HG03442 (cell line): ENCODE measurements around the gene BCAP31.
"Not testable (repeated sequence)": the region's sequence is repeated elsewhere in the genome, so short reads cannot be mapped to it uniquely, and the experiment has no call there.

ENCODE experiments used
- ATAC-seq: cut with Tn5 transposase; IDR thresholded peaks from one replicate; pipeline ENCODE4 v1.9.1; 2021; ENCODE audit warnings: mild to moderate bottlenecking, moderate library complexity; ENCODE audit not compliant: unreplicated experiment

Gene BCAP31

GRCh38 chrX:153736071-153736820, 12.1 kb upstream of the BCAP31 start:
- ATAC-seq = no peak

GRCh38 chrX:153735274-153735673, 11.1 kb upstream of the BCAP31 start:
- no peak for ATAC-seq

DNA sequence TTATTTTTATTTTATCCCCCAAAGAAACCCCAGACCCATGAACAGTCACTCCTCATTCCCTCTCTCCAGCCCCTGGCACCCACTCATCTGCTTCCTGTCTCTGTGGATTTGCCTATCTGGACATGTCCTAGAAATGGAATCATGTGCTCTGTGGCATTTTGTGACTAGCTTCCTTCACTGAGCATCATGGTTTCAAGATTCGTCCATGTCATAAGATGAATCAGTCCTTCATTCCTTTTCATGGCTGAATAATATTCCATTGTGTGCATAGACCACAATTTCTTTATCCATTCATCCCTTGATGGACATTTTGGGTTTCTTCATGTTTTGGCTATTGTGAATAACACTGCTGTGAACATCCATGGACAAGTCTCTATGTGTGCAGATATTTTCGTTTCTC, 10.7 kb upstream of the BCAP31 start:
- no peak for ATAC-seq

GRCh38 chrX:153733651-153734240, 9.6 kb upstream of the BCAP31 start:
- ATAC-seq = no peak

DNA sequence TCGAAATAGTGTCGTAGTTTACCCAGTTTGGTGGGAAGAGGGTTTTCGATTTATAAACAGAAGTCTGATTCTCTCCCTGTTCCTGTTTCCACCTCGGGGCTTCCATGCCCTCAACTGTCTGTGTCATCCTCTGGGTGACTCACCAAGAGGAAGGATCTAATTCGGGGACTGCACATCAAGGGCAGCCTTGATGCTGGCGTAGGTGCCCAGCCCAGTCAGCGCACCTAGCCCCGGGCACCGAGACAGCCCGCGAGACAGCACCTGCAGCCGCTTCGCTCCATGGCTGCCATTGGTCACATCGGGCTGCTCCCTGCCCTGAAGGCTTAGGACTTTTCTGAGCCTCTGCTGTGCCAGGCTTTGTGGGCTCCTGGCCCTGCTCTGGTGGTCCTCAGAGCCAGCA, 8.2 kb upstream of the BCAP31 start:
- no peak for ATAC-seq

DNA sequence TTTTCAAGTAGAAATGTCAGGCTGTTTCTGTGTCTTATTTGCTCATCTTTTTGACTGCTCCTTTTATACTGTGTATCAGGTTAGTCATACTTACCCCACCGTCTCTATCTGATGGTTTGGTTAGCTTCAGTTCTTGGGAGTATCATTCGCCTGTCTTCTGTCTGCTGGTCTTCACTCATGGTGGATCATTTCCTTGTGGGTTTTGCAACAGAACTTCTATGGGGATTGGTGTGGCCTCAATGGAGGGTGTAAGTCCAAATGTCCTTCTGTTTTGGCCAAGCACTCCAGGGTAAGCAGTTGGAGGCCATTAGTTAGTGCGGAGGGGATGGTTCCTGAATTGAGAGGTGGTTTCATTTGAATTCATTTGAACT, 7.6 kb upstream of the BCAP31 start:
- ATAC-seq = no peak

DNA sequence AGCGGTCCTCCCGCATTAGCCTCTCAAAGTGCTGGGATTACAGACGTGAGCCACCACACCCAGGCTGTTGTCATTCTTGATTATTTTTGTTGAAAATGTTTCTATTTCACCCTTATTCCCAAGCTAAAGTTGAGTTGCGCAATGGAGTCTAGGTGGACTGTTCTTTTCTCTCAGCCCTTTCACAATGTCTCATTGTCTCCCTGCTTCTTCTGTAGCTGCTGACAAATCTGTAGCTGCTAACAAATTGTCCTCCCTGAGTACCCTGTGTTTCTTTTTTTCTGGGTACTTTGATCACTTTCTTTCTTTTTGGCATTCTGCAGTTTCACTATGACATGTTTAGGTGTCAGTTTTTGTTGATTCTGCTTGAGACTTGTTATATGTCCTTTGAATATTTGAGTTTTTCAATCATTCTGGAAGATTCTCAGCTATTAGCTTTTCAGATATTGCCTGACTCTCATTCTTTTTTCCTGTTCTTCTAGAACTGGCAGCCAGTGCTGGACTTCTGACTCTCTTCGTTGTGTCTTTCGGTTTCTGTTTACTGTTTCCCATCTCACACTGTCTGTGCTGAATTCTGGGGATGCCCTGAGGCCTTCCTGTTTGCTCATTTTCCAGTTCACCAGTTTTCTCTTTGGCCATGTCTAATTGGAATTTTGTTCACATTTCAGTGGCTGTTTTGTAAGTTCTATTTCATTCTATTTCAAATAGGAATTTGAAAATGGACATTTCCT, 7.1 kb upstream of the BCAP31 start:
- ATAC-seq = no peak

- not testable (repeated sequence) for ATAC-seq
These were observed 5.9 kb upstream of the BCAP31 start for GRCh38 chrX:153730115-153730514.

DNA sequence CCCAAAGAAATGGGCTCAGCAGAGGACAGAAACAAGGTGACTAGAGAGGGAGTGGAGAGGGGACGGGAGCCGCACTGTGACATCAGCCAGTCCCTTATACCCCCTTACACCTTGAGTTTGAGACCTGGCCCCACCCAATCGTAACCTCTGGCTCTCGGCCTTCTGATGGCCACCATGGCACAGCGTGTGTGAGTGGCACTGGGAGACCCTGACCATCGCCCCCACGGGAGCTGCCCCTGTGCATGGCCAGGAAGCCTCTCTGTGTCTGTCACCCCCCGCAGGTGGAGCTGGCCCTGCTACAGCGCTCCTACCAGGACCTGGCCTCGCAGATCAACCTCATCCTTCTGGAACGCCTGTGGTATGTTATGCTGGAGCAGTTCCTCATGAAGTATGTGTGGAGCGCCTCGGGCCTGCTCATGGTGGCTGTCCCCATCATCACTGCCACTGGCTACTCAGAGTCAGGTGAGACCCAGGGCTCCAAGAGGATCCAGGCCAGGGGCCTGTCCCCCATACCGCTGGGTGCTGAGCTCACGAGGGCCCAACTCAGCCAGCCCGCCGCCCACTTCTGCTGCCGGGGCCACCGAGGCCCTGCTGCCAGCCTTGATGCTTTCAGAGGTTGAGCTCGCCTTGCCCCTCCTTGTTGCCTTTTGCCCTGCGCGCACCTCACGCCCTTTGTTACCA, 4.9 kb upstream of the BCAP31 start:
- ATAC-seq = no peak

GRCh38 chrX:153728095-153728494, 3.9 kb upstream of the BCAP31 start:
- ATAC-seq = no peak

DNA sequence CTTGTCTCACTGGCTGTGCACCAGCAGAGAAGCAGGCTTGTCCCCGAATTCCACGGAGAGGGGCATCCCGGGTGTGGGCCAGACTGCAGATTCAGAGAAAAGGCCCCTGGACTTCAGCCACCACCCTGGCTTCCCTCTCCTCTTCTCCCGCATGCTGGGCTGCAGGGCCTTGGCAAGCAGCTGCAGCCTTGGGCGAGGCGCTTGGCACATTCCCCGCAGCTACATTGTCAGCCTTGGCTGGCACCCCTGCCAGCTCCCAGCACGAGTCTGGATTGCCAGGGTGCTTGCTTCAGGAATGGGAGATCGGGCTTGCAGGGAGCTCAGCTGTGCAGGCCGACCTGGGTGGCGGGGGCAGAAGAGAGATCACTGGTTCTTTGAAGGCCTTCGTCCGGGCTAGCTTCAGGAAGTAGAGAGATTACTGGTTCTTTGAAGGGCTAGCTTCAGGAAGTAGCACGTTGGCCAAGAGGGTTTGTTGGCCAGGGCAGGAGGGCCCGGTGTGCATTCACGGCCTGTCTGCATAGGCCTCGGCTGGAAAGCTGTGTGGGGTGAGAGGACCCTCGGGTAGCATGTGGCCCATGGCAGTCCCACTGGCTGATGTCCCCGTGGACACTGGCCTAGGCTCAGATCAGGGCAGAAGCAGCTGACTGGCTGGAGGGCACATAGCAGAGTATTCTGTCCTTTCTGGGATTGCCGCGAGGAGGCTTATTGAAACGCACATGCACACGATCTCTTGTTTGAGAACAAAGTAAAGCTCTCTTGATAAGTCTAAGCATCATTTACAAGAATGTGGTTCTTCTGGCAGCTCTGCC, 3.1 kb upstream of the BCAP31 start:
- no peak for ATAC-seq

- ATAC-seq = peak; percentile 47
These were observed 2.3 kb upstream of the BCAP31 start for GRCh38 chrX:153726286-153727122.

DNA sequence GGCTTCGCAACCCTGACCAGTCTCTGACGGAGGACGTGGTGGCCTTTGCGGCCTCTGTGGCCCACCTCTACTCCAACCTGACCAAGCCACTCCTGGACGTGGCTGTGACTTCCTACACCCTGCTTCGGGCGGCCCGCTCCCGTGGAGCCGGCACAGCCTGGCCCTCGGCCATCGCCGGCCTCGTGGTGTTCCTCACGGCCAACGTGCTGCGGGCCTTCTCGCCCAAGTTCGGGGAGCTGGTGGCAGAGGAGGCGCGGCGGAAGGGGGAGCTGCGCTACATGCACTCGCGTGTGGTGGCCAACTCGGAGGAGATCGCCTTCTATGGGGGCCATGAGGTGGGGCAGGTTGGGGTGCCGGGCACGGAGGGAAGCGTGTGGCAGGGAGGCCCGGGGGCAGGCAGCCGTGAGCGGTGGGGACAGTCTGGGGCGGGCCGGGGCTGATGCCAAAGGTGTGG, 1.7 kb upstream of the BCAP31 start:
- no peak for ATAC-seq

DNA sequence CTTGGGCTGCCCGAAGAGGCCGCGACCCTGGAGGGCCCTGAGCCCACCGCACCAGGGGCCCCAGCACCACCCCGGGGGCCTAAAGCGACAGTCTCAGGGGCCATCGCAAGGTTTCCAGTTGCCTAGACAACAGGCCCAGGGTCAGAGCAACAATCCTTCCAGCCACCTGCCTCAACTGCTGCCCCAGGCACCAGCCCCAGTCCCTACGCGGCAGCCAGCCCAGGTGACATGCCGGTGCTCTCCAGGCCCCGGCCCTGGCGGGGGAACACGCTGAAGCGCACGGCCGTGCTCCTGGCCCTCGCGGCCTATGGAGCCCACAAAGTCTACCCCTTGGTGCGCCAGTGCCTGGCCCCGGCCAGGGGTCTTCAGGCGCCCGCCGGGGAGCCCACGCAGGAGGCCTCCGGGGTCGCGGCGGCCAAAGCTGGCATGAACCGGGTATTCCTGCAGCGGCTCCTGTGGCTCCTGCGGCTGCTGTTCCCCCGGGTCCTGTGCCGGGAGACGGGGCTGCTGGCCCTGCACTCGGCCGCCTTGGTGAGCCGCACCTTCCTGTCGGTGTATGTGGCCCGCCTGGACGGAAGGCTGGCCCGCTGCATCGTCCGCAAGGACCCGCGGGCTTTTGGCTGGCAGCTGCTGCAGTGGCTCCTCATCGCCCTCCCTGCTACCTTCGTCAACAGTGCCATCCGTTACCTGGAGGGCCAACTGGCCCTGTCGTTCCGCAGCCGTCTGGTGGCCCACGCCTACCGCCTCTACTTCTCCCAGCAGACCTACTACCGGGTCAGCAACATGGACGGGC, 1.0 kb upstream of the BCAP31 start:
- ATAC-seq = no peak

DNA sequence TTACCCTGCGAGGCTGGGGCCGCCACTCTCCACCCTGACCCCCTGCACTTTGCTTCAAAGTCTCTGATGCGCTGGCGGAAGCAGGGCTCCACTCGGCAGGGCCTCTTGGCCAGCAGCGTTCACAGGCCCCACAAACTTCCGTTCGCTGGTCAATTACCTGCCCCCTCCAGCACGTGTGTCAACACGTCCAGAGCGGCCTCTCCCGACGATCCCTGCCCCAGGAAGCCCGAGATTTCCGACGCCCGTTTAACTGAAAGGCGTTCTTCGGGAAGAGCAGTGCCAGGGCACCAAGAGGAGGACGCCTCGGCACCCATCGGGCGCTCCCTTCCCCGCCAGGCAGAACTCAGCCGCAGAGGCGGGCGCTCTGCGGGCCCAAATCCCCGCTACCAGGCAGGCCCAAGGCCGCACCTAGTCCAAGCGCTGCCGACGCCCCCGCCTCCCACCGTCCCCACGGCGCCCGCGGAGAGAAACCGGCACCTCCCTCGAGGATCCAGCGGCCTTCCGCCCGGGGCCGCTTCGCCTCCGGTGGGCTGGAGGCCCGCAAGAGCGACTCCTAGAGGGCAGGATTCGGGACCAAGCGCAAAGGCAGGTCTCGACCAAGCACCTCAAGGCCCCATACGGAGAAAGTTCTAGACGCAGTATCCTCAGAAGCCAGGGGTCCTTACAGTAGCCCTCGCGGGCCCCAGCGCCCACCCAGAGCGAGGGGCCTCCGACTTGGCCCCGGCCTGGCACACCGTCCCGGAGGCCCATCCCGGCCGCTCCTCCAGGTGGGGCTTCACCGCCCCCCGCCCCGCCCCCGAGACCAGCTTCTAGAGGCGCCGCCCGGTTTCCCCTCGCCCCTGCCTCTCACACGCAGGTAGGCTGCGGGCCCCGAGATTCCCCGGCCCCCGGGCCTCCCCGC, 586 bp downstream of the BCAP31 start:
- peak; percentile 28 for ATAC-seq

DNA sequence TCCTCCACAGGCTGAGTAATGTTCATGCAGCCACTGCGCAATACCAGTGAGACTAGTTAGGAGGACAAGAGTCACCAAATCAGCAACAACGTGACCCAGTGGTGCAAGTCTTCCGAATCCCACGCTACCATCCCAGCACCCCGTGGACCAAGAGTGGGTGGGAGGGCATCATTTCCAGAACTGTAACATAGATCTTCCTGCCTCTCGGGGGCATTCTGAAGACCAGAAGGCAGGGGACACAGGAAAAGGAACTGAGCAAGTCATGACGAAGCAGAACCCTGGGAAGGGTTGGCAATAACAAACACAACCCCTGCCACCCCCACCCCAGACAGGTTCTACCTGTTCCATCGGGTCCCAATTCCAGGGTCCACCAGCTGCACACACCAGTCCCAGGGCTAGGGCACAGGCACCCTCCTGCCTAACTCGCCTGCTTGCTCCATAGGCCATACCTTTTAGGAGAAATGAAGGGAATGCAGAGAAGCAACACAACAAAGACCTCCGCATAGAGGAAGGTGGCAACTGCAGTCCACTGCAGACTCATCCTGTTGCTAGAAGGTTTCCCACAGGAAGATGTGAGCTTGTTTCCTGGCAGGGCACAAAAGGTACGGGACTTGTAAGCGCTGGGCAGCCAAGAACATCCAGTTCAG, 1.4 kb downstream of the BCAP31 start:
- ATAC-seq = no peak

DNA sequence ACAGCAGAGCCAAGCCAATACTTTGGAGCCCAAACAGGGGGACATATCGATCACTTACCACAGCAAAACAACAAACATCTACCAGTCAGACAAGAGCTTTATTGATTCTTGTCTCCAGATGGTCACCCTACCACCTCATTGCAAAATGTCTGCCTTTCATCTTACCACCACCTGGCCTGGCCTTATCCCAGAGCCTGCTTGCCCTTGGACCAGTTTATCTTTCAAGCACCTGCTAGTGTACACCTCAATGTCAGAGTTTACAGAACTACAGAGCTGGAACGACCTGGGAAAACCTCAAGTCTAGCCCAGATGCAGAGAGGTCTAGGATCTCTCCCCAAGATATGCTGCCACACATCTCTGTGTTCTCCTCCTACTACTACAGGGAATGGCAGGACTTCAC, 4.5 kb downstream of the BCAP31 start:
- no peak for ATAC-seq
